Measurements from ENCODE around the gene BRWD1. TPM values are rescaled to one million over a fixed set of nuclear protein-coding genes. Genes with fewer than 3 reads are reported as not detected.

Gene BRWD1
- total and polyA plus RNA-seq, 2 of the 13 experiments (the other 11 are each of a cell fraction or from before 2014, with no cell fraction given) = 13.9 to 28.0 TPM

DNA sequence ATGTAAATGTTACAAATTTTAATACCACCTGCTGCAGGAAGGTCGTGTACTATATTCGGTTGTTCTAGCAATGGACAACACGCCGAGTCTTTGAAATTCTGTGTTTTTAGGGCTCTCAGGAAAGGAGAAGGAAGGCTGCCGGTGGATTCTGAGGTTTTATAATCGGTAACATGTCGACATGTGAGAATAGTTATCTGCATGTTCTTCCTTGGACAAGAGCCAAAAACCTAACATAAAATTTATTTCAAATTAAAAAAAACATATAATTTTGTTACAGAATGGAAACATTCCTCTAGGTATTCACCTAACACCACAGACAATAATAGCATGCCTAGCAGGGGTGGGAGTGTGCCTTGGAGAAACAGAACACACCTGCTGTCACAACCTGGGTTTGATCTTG is 135.0 kb downstream of the BRWD1 start (continued):
- TF ChIP-seq ZNF446 (CRISPR knock-in tag; IDR thresholded peaks at IDR 0.05) = no peak

DNA sequence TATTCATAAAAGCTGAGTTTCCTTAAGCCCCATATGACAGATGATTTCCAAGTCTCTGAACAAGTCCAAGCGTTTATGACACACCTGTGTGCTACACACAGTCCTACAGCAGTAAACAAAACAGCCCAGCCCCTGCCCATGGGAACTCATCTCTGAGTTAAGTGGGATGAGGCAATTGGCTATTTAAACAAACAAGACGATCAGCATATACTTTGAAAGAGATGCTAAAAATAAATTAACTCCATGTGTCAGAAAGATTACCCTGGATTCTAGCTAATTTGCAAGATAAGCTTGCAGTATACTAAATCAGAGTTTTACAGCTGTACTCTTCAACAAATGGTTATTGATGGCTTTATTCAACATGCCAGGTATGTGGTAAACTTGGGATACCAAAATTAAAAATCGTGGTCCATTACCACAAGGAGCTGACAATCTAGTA is 137.1 kb downstream of the BRWD1 start:
- DNase-seq (ENCODE audit: low spot score) = no peak
- H2AFZ ChIP-seq (ENCODE audit: low read length) = no peak overlapping the region
- no peak overlapping the region for H3K4me3 ChIP-seq (replicated peaks in 1 of 3; ENCODE audit: insufficient read depth in 1 of 3, low read depth in 2 of 3, low read length in 3 of 3)
- H4K20me1 ChIP-seq (ENCODE audit: insufficient read depth, low read length) = peaks cover 4% of the 10 kb centered on the region; the same call in 1 of the 2 replicates
- BruUV-seq (replicated peaks) = no TSS peak
- in situ Hi-C loops (cut with HindIII; ENCODE audit: extremely low pct_ligation_motif_present, low pct_unique_long_range_greater_than_20kb) = no loop called here
- H3K4me2 ChIP-seq (ENCODE audit: low read depth, low read length) = no peak overlapping the region
- no peak overlapping the region for H3K9ac ChIP-seq (ENCODE audit: insufficient read depth, low read depth, low read length)
- CTCF ChIA-PET (ENCODE audit: low intra/inter-chr PET ratio, low total read pairs) = no interaction called here
- H3K27ac ChIP-seq (ENCODE audit: extremely low read length, insufficient read depth, low read length) = no peak overlapping the region
- ATAC-seq = no peak
- 62% methylated on average over 3 of the region's 3 CpGs for WGBS (ENCODE audit: low lambda C conversion rate)
- no peaks in the 10 kb centered on the region for H3K9me3 ChIP-seq (ENCODE audit: low read length)
- FAIRE-seq = no peak
- intact Hi-C loops (cut with micrococcal nuclease; ENCODE audit: unreplicated experiment) = no loop called here
- peaks cover 13 to 75% of the 10 kb centered on the region in 2 experiments for H3K36me3 ChIP-seq (replicated peaks in 1 of 2; ENCODE audit: control insufficient read depth in 1 of 2, insufficient read depth in 2 of 2, low read length in 2 of 2)
- peaks cover 23% of the 10 kb centered on the region for H3K79me2 ChIP-seq (ENCODE audit: insufficient read depth, low read length)
- no peak for TF ChIP-seq ZNF24 (IDR thresholded peaks at IDR 0.05)
- TF ChIP-seq ATF2 (CRISPR knock-in tag; IDR thresholded peaks at IDR 0.05) = no peak
- no peak for TF ChIP-seq NR2F1 (CRISPR knock-in tag; IDR thresholded peaks at IDR 0.05)
- no peak for TF ChIP-seq ZNF749 (CRISPR knock-in tag; IDR thresholded peaks at IDR 0.05; ENCODE audit: borderline replicate concordance)
- no peak for TF ChIP-seq ZNF780A (CRISPR knock-in tag; IDR thresholded peaks at IDR 0.05)
- TF ChIP-seq MATR3 (CRISPR knock-in tag; IDR thresholded peaks at IDR 0.05) = no peak
- no peak for TF ChIP-seq PHF21A (CRISPR knock-in tag; IDR thresholded peaks at IDR 0.05)
- no peak for TF ChIP-seq HCFC1 (IDR thresholded peaks at IDR 0.05; ENCODE audit: low read depth, low read length)
- no peak for TF ChIP-seq FUBP1 (CRISPR knock-in tag; IDR thresholded peaks at IDR 0.05; ENCODE audit: borderline replicate concordance)
- TF ChIP-seq FOSL1 (CRISPR knock-in tag; IDR thresholded peaks at IDR 0.05; ENCODE audit: borderline replicate concordance) = no peak
- no peak for TF ChIP-seq ZMAT5 (CRISPR knock-in tag; IDR thresholded peaks at IDR 0.05; ENCODE audit: borderline replicate concordance, low read depth)
- no peak for TF ChIP-seq CEBPB (IDR thresholded peaks at IDR 0.05; ENCODE audit: borderline replicate concordance, low read depth, low read length)
- TF ChIP-seq ZNF788 (CRISPR knock-in tag; IDR thresholded peaks at IDR 0.05; ENCODE audit: borderline replicate concordance) = no peak
- no peak for TF ChIP-seq GLI4 (CRISPR knock-in tag; IDR thresholded peaks at IDR 0.05; ENCODE audit: borderline replicate concordance)
- TF ChIP-seq U2AF2 (IDR thresholded peaks at IDR 0.05; ENCODE audit: low read depth, low read length) = no peak
- no peaks in the 10 kb centered on the region for H3K27me3 ChIP-seq (ENCODE audit: control insufficient read depth in 1 of 2, insufficient read depth in 2 of 2, low read length in 2 of 2)
- peaks cover 16% of the 10 kb centered on the region for H3K4me1 ChIP-seq (ENCODE audit: insufficient read depth, low read length)
- POLR2A ChIA-PET = no interaction called here
